HG03139 (cell line): Measurements from ENCODE around the gene RANBP6.

Experiments
- ATAC-seq: cut with Tn5 transposase; IDR thresholded peaks from one replicate; pipeline ENCODE4 v1.9.1; 2021; ENCODE audit not compliant: unreplicated experiment

RANBP6 gene

DNA sequence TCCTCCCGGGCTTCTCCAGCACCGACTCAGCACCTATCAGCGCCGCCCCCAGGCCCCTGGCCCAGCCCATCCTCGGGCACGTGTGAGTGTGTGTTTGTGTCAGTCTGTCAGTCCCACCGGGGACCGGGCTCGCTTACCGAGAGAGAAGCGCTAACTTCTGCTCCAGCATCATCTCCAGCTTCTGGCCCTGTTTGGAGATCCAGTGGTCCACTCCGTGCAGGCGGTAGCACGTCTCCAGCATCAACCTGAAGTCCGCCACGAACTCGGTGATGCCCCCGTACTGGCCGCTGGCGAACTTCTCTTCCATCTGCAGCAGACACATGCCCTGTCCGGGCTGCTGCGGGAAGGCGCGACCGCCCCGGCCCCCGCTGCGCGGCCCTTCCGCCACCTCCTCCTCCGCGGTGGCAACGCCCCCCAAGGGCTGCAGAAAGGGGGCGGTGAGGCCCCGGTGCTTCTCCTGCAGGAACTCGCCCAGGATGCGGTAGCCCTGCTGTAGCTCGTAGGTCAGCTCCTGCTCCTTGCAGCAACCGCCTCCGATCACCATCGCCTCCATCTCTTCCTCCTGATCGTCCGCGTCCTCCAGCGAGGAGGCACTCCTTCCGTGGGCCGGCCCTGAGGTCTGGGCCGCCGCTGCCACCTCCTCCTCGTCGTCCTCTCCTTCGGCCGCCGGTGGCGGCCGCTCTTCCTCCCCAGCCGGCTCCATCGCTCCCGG lies 8.2 kb downstream of the RANBP6 start:
- ATAC-seq = peak; percentile 67

DNA sequence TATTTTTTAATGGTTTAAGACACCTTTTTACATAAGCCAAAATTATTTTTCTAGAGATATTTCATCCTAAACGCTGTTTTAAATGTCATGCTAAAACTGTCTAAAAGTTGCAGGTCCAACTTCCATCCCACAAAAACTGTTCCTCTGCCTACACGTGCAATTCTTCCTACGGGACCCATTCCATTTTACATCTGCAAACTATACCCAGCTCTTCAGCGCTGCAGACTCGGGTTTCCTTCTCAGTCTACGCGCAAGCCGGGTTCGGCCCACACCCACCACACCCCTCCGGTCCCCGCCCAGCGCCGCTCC lies 8.7 kb downstream of the RANBP6 start:
- ATAC-seq = no peak

DNA sequence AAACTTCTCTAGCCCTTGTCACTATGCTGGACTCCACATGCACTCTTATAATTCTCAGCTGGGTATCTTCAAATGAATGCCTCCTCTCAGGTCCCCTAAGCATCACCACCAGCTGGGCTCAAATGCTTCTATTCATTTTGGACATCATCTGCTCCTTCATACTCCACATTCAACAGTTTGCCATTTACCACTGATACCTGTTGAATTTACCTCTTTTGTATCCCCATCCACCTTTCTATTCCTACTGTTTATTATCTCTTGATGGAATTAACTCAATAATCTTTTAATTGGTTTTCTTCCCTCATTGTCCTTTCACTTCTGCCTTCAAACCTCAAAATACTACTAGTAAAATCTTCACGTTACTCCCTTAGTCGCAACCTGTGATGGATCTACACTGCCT lies 14.5 kb downstream of the RANBP6 start:
- no peak for ATAC-seq

DNA sequence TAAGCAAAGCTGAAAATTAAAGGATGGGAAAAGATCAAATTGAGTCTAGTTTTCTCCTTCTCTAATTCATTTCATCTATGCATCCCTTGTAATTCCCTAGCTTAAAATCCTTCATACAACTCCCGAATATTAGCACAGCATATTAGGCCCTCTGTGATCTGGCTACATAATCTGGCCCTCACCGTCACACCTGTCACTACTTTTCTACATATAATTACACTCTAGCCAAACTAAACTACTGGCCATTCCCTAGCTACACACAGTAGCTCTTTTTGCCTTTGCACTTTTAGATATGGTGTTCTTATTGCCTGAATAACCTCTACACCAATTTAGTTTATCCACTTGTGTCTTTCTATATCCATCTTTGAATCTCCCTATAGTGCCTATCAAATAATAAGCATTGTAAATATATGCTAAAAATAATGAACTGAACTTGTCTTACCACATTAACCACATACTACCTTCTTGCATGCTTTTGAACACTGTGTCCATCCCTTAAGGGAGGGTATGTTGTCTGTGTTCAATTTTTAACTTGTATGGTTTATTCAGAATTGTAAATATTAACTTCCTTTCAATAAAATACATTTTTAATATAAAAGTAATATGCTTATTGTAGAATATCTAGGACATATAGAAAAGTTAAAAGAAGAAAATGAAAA lies 15.9 kb downstream of the RANBP6 start:
- ATAC-seq = no peak

DNA sequence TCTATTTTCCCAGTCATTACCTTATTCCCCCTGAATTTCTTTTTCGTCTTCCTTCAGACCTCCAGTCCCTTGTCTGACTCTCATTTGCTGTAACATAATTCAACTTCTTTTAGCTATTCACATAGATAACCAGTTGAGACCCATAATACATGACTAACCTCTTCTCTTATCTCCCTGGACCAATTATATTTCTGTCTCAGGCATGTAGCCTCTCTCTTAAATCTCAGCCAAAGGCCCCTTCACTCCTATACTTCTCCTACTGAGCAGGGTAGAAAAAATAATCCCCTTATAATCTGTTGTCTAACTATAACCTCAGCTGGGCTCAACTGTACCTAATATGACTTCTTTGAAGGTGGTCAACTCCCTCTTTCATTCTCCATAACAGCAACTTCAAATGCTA lies 20.9 kb downstream of the RANBP6 start:
- no peak for ATAC-seq

DNA sequence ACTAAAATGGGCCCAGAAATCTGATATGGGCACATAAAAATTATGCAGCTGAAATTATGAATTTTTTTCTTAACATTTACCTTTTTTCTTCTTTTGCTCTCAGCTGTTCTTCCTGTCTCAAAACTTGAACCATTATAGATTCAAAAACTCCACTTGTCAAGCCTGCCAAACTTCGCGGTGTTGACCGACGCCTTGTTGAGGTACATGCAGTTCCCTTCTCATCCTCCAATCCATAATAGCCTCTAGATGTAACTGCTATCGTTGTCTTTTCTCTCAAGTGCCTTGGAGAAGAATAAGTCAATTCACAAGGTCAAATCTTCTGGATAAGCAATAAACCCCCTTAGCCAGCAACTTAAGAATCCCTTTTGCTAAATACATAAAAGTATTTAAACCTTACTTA lies 27.2 kb downstream of the RANBP6 start:
- no peak for ATAC-seq

DNA sequence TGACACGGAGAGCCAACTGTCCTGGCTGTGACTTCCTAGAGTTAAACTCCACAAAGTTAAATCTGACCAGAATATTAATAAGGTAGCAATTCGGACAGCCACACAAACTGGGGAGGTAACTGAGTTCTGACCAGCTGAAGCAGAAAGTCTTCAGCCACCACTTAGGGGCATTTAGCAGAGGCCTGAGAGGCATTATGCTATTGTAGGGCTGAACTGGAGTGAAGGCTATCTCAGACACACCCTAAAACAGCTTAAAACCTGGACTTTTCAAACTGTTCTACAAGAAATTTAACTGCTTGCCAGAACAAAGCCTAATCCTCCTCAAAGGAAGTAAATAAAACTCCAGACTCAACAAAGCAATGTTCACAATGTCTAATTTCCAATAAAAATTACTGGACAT lies 32.4 kb downstream of the RANBP6 start:
- no peak for ATAC-seq

DNA sequence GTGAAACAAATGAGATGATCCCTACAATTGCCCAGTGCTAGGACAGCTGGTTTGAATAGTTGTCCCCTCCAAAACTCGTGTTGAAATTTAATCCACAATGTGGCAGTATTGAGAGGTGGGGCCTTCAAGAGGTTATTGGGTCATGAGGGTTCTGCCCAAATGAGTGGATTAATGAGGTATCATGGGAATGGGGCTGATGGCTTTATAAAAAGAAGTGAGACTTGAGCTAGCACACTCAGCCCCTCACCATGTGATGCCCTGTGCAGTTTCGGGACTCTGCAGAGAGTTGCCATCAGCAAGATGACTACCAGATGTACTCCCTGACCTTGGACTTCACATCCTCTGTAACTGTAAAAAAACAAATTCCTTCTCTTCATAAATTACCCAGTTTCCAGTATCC lies 33.1 kb downstream of the RANBP6 start:
- ATAC-seq = no peak

DNA sequence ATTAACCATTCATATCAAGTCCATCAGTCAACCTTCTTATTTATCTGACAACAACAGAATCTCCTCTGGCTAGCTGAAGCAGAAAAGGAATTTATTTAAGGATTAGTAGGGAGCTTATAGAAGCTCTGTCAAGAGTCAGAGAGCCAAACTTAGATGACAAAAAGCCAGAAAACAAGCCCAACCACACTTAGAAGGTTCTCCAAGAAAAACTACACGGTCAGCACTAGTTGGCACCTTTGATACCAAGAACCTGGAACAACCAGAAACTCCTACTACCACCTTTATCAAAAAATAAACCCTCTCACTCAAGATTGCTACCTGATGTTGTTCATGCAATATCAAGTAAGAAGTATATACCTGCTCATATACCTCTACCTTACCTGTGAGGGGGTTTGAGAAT lies 36.9 kb downstream of the RANBP6 start:
- ATAC-seq = no peak

DNA sequence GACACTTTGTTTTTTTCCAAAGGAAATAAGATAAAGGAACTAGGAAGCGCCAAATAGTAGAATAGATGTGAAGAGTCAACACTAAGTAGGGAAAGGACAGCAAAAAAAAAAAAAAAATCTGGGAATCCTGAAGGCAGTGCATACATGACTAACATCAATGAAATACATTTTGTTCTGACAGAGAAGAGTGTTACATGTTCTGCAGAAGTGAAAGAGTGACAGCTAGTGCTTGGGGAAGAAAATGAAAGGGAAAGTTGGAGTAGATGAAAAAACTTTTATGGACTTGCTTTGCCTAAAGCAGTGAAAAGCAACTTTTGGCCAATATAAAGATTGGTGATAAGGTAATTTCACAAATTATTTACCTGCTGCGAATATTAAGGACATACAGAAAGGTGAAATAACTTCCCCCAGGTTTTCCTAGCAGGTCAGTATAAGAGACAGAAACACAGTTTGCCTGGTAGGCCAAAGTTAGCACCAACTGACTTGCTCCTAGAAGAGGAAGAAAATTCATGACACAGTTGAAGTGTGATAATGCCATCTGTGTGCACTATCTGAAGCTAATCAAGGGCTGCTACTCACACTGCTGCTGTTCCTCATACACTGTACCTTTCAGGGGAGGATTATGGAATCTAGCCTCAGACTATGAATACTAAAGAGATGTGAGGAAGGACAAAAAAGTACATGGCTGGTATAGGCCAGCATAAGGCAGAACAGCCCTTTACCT lies 38.6 kb downstream of the RANBP6 start:
- ATAC-seq = peak; percentile 65

DNA sequence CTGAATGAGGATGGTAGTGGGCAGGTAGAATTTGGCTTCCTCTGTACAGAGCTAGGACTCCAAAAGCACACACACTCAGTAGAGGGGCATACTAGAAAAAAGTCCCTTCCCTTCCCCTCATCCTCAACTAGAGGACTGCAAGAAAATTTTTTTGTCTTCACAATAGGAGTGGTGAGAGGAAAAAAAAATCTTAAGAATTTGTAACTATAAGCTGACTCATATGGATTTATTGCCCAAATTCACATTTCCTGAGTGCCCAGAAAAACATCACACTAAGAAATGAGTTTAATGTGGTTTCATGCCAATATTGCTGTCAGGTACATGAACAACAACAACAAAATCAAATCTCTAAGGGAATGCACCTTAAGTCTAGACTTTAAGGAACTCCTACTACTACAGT lies 43.7 kb downstream of the RANBP6 start:
- no peak for ATAC-seq
